Measurements from ENCODE around the gene FLII.
A peak's percentile ranks its signal among the peaks of the same experiment; 100 is the strongest.

Gene FLII

DNA sequence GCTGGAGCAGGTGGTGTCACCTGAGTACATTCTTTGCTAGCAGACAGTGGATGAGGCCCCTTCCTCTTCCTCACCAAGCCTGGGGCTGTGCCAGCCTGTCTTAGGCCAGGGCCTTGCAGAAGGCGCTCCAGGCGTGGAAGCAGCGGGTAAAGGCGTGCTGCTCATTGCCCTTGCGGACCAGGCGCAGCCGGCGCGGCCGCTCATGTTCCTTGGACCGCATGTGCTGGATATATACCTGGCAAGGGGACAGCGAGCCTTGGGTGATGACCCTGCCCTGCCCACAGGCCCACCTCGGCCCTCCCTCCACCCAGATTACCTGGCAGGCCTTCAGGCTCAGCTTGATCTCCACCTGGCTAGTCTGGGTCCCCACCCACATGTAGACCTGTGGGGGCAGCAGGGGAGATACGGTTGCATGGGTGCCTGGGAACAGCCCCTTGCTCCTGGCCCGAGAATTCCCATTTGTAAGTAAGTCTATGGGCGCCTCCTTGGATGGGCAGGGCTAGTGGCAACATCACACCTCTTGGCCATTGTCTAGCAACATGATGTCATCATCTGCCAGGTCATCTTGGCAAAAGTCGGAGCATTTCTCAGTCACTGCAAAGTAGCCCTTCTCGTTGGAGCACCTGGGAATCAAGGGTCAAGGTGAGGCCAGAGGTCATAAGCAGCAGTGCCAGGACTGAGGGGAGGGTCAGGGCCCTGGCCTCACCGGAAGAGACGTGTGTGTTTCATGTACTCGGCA lies 13.3 kb downstream of the FLII start:
- no peak for DNase-seq (ENCODE audit: low read depth, low spot score)

GRCh38 chr17:18241229-18241871 lies 17.2 kb downstream of the FLII start:
- DNase-seq (ENCODE audit: low read depth, low spot score): no peak

DNA sequence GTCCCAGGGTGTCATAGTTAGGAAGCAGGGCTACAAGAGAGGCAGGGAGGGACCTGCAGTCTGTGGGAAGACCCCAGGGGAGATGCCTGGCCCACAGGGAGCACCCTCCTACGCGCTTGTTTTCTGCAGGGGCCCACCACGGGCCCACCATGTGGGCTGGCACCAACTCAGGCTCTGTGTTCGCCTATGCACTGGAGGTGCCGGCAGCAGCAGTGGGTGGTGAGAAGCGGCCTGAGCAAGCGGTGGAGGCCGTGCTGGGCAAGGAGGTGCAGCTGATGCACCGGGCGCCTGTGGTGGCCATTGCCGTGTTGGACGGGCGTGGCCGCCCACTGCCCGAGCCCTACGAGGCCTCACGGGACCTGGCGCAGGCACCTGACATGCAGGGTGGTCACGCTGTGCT lies 18.1 kb downstream of the FLII start:
- no peak for DNase-seq (ENCODE audit: low read depth, low spot score)

DNA sequence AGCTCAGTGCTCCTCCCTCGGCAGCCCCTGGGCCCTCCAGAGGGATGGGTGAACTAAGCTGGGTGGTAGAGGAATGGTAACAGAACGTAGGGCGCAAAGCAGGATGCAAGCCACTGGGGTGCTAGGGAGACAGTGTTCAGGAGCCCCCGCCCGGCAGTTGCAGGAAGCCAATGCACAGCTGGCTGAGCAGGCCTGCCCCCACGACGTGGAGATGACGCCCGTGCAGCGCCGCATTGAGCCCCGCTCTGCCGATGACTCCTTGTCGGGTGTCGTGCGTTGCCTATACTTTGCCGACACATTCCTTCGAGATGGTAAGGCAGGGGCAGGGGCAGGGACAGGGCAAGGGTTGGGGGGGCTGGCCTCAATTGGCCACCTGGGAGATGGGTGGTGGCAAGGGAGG lies 20.2 kb downstream of the FLII start:
- no peak for DNase-seq (ENCODE audit: low read depth, low spot score)

GRCh38 chr17:18237461-18237860 lies 21.1 kb downstream of the FLII start:
- DNase-seq (ENCODE audit: low read depth, low spot score): no peak

DNA sequence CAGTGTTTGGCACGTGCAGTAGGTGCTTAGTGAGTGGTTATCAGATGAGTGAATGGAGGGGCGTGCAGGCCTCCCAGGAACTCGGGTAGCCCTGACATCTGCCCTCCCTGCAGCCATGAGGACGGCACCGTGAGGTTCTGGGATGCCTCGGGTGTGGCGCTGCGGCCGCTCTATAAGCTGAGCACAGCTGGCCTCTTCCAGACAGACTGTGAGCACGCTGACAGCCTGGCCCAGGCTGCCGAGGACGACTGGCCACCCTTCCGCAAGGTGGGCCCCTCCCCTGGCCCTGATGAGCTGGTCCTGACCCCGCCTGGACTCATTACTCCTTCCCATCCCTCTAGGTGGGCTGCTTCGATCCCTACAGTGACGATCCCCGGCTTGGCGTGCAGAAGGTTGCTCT lies 22.0 kb downstream of the FLII start:
- no peak for DNase-seq (ENCODE audit: low read depth, low spot score)

GRCh38 chr17:18235743-18236256 lies 22.7 kb downstream of the FLII start:
- DNase-seq (ENCODE audit: low read depth, low spot score): peak; percentile 38

GRCh38 chr17:18234853-18235380 lies 23.6 kb downstream of the FLII start:
- DNase-seq (ENCODE audit: low read depth, low spot score): no peak

GRCh38 chr17:18233803-18234518 lies 24.6 kb downstream of the FLII start:
- no peak for DNase-seq (ENCODE audit: low read depth, low spot score)

DNA sequence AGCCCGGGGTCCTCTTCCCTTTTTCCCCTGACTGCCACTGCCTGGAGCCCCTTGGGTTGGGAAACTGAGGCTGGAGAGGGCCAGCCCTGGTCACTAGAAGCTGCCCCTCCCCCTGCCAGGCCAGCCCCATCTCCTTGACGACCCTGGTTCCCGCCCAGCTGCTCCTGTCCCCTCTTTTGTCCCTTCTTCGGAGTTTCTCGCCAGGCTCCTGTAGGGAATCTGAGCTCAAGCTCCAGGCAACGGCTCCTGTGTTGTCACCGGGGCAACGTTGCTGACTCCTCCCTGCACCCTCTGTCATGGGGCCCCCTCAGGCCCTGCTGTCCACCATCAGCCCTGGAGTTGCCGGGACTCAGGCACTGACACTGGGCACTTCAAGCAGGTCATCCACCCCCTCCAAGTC lies 27.4 kb downstream of the FLII start:
- DNase-seq (ENCODE audit: low read depth, low spot score): no peak

DNA sequence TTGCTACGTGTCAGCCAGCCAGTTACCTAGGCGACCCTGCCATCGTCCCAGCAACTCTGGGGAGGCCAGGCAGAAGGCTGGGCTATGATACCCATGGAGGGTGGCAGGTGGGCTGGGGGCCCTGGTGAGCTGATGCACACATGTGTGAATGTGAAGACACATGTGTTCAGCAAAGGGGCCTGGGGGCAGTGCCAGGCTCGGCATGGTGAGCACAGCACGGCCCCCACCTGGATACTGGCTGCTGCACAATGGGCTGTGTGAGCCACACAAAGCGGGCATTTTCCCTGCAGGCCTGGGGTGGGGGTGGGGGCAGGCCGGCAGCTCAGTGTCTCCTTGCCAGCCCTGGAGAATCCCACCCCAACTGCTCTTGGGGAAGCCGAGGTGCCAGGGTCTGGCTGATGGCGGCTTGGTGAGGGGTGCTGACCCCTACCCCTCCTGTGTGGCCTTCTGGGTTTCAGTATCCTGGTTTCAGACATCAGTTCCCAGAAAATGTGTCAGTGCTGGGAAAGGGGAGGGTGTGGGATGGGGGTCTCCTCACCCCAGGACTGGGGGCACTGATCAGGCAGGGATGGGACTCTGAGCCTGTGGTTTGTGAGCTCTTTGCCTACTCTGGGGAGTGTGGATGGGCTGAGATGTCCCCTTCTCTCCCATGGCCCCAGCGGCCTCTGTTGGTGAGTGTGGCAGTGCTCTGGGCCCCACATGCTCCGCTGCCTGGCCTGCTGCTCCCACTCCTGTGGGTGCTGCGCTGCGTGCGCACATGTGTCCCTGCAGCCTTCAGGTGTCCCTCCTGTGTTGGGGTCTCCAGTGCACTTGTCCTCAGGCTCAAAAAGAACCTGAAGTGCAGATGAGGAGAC lies 28.0 kb downstream of the FLII start:
- no peak for DNase-seq (ENCODE audit: low read depth, low spot score)

- DNase-seq (ENCODE audit: low read depth, low spot score): no peak
Measured at GRCh38 chr17:18229771-18230170, 28.8 kb downstream of the FLII start.

- DNase-seq (ENCODE audit: low read depth, low spot score): no peak
Measured at GRCh38 chr17:18229254-18229653, 29.3 kb downstream of the FLII start.

- DNase-seq (ENCODE audit: low read depth, low spot score): no peak
Measured at GRCh38 chr17:18228176-18228682, 30.3 kb downstream of the FLII start.

GRCh38 chr17:18227635-18228034 lies 30.9 kb downstream of the FLII start:
- DNase-seq (ENCODE audit: low read depth, low spot score): no peak

DNA sequence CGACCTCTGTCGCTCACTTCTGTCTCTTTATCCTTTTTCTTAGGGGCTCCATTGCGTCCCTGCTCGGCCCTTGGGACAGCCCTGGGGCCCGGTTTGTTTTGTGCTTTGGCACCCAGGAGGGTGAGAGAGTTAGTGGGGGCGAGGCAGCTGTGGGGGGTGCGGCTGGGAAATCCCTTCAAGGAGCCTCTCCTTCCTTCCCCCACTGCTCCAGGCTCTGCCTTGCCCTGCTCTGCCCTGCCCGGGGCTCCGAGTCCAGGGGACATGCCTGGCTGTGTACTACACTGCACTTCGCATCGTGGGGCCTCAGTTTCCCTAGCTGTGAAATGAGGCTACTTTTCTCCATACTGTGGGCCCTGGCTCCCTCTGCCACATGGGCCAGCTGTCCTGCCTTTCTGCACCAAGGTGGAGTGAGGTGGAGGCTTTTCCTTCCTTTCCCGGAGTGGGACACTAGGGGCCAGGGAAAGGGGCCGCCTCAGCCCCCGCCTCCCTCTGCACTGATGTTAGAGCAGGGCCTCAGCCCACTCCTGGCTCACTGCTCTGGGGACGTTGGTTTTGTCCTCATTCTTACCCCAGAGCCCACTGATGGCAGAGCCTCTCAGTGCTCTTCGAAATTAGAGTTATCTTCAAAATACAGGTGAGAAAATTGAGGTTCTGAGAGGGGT lies 32.1 kb downstream of the FLII start:
- DNase-seq (ENCODE audit: low read depth, low spot score): no peak

DNA sequence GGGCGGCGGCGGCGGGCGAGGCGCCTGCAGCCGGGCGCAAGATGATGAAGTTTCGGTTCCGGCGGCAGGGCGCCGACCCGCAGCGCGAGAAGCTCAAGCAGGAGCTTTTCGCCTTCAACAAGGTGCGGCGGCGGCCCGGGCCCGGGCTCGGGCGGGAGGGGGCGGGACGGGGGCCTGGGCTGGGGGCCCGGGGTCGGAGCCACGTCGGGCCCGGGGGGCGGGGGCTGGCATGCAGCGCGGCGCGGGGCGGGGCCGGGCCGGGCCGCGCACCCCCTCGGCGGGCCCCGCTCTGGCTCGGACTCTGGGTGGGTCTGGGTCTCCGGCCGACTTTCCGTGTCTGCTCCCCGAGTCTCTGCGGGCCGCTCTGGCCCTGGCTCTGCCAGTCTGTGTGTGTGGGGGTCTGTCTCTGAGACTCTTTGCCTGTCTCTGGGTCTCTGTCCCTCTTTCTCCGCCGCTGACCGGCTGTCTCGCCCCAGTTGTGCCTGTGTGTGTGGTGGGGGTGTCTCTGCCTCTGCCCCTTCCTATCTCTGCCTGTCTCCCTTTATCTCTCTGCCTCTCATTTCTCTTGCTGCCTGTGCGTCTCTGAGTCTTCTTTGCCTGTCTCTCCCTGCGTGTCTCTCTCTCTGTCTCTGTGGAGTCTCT lies 32.8 kb downstream of the FLII start:
- no peak for DNase-seq (ENCODE audit: low read depth, low spot score)

DNA sequence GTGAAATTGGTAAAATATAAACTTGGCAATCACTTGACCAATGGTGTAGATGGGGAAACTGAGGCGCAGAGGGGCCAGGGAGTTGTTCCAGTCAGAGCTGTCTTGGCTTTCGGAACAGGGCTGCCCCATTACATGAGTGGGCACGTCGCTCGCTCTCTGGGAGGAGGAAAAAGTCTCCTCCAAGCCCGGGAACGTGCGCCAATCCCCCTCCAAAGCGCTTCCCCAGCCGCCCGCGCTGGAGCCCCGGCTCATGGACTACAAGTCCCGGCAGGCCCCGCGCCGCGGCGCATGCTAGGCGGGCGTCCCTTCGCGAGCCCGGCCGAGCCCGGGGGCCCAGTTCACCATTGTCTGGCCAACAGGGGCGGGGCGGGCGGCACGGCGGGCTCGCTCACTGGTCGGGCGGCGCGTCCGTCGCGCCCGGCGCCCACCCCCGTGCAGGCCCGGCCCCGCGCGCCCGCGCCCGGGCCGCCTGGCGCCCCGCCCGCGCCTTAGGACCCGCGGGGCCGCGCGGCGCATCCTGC lies 33.4 kb downstream of the FLII start, which contains the start of gene LLGL1:
Gene LLGL1 (plus strand): TSS at position 515 of the 521 bp plus-strand sequence. CDS start 48 bp downstream, outside the sequence.
- DNase-seq (ENCODE audit: low read depth, low spot score): peak; percentile 78

DNA sequence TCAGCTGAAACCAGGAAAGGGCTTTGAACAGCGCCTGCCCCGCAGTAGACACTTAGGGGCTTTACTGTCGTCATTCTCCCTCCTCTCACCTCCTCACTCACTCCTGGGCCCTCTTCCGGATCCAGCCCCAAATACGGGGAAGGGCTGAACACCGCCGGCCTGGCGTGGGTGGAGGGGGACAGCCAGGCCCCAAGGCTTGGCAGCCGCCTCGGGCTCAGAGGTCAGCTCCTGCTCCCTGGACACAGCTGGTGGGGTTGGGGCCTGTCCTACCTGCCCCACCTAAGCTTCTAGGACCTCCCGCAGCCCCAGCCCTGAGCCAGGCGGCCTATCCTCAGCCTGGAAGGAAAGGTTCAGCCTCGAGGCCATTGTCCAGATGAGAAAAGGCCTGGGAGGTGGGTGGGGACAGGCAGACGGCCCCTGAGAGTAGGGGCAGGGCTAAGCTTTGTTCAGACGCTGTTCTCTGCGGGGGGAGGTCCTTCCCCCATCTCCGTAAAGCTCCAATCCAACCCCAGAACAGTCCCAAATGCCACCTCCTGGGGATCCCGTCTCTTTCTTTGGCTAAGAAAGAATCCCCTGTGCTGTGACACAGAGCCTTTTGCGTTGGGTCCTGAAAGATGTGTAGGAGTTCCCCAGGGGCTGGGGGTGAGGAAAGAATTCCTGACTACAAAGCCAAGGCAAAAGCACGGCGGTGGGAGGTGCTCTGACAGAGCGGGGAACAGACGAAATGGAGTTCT lies 34.0 kb downstream of the FLII start:
- no peak for DNase-seq (ENCODE audit: low read depth, low spot score)
